Endothelial cell of umbilical vein (primary cell): ENCODE results near the gene KCTD13.

Experiments
- EZH2 ChIP-seq: IDR thresholded peaks from 2 replicates; pipeline ENCODE4 v1.6.1; 2012; ENCODE audit warnings: borderline replicate concordance, low read depth, mild to moderate bottlenecking, moderate library complexity, low read length, inconsistent platforms; ENCODE audit not compliant: severe bottlenecking
- FOS ChIP-seq: IDR thresholded peaks from 2 replicates; pipeline ENCODE4 v1.6.1; 2011; ENCODE audit warnings: mild to moderate bottlenecking, low read length, moderate library complexity, borderline replicate concordance; ENCODE audit not compliant: insufficient read depth
- GATA2 ChIP-seq: IDR thresholded peaks from 2 replicates; pipeline ENCODE4 v1.7.0; 2011; ENCODE audit warnings: low read depth, mild to moderate bottlenecking, moderate library complexity, mixed read lengths, low read length; ENCODE audit not compliant: insufficient read length, insufficient read depth
- JUN ChIP-seq: IDR thresholded peaks from 2 replicates; pipeline ENCODE4 v1.6.1; 2011; ENCODE audit warnings: borderline replicate concordance, low read depth; ENCODE audit not compliant: insufficient read length, insufficient read depth
- MYC ChIP-seq: IDR thresholded peaks from one replicate; pipeline ENCODE4 v1.6.1; 2011; ENCODE audit warnings: mild to moderate bottlenecking, low read depth, low read length
- POLR2A ChIP-seq: IDR thresholded peaks from 2 replicates; pipeline ENCODE4 v1.6.1; 2012; ENCODE audit warnings: low read depth, mild to moderate bottlenecking, control low read depth, low read length
- POLR2AphosphoS5 ChIP-seq: IDR thresholded peaks from 2 replicates; pipeline ENCODE4 v1.6.1; 2012; ENCODE audit warnings: low read depth, mild to moderate bottlenecking, control low read depth, low read length, moderate library complexity; ENCODE audit not compliant: insufficient read depth
- TF ChIP-seq, protein P1 (sequence below), 2 donors: IDR thresholded peaks; 1 replicate in 1 of 2; 2 replicates in 1 of 2; pipeline ENCODE4 v1.5.1; 2011; ENCODE audit warnings: low read length in 2 of 2, mild to moderate bottlenecking in 2 of 2, moderate library complexity in 2 of 2, control low read depth in 1 of 2, inconsistent platforms in 1 of 2, low read depth in 1 of 2; ENCODE audit not compliant: insufficient read depth in 1 of 2; ENCODE audit errors: extremely low read depth in 1 of 2
- TF ChIP-seq, protein P2 (sequence below): IDR thresholded peaks from 2 replicates; pipeline ENCODE4 v1.6.1; 2011; ENCODE audit not compliant: insufficient read depth, insufficient read length

DNA sequence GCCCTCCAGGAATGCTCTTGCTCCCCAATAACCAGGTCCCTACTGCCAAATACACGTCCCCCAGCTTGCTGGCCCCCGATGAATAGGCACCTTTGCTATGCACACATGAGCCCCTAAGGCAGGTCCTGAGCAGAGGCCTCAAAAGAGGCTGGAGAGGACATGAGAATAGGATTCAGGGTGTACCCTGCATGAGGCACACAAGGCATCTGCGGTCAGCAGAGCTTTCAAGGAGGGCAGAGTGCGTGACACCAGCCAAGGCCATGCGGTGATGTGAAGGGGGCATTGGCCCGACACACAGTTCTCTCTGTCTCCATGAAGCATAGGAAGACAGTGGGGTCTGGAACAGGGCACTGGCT is 33.6 kb downstream of the KCTD13 start:
- TF ChIP-seq POLR2A (no peak), MYC (no peak), EZH2 (no peak), POLR2AphosphoS5 (no peak), FOS (no peak), JUN (no peak), GATA2 (no peak)
- TF ChIP-seq, protein P1, sequence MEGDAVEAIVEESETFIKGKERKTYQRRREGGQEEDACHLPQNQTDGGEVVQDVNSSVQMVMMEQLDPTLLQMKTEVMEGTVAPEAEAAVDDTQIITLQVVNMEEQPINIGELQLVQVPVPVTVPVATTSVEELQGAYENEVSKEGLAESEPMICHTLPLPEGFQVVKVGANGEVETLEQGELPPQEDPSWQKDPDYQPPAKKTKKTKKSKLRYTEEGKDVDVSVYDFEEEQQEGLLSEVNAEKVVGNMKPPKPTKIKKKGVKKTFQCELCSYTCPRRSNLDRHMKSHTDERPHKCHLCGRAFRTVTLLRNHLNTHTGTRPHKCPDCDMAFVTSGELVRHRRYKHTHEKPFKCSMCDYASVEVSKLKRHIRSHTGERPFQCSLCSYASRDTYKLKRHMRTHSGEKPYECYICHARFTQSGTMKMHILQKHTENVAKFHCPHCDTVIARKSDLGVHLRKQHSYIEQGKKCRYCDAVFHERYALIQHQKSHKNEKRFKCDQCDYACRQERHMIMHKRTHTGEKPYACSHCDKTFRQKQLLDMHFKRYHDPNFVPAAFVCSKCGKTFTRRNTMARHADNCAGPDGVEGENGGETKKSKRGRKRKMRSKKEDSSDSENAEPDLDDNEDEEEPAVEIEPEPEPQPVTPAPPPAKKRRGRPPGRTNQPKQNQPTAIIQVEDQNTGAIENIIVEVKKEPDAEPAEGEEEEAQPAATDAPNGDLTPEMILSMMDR (IDR thresholded peaks at IDR 0.05; ENCODE audit: extremely low read depth in 1 of 2, insufficient read depth in 1 of 2, low read depth in 1 of 2, low read length in 2 of 2): no peak
- TF ChIP-seq, protein P2, sequence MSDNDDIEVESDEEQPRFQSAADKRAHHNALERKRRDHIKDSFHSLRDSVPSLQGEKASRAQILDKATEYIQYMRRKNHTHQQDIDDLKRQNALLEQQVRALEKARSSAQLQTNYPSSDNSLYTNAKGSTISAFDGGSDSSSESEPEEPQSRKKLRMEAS: no peak
